Keratinocyte (primary cell): ENCODE measurements around the gene FAM162A. TPM values are rescaled to one million over a fixed set of nuclear protein-coding genes. Genes with fewer than 3 reads are reported as not detected.
"Not testable (repeated sequence)": the region's sequence is repeated elsewhere in the genome, so short reads cannot be mapped to it uniquely, and the experiment has no call there.

Experiments used
- DNase-seq: peaks from one replicate; pipeline ENCODE4 v3.0.0-alpha.2; 2011; ENCODE audit warnings: low read depth, missing footprints, low spot score
- FAIRE-seq: peaks from 2 replicates; lab custom pipeline; 2011; peaks lifted over from hg19 to GRCh38; lab: Jason Lieb, UNC
- H2AFZ ChIP-seq: 2 replicates; pipeline ENCODE4 v1.6.0; 2012; ENCODE audit warnings: low read length, control low read depth, inconsistent platforms; ENCODE audit not compliant: control insufficient read depth
- H3K27ac ChIP-seq: 2 replicates; pipeline ENCODE4 v1.5.1; 2011; ENCODE audit warnings: low read length; ENCODE audit not compliant: control insufficient read depth, insufficient read depth
- H3K27me3 ChIP-seq: 3 replicates; pipeline ENCODE4 v1.6.0; 2011; ENCODE audit warnings: low read length; ENCODE audit not compliant: control insufficient read depth, insufficient read depth; ENCODE audit errors: extremely low read depth
- H3K36me3 ChIP-seq, 2 experiments: 2 replicates in 1 of 2; 3 replicates in 1 of 2; pipeline ENCODE4 v1.5.1; 2011; ENCODE audit warnings: low read length in 2 of 2, mild to moderate bottlenecking in 1 of 2; ENCODE audit not compliant: control insufficient read depth in 2 of 2, insufficient read depth in 2 of 2; ENCODE audit errors: extremely low read depth in 1 of 2
- H3K4me1 ChIP-seq: 3 replicates; pipeline ENCODE4 v1.5.1; 2011; ENCODE audit warnings: low read length; ENCODE audit not compliant: control insufficient read depth, insufficient read depth; ENCODE audit errors: extremely low read depth
- H3K4me2 ChIP-seq: 3 replicates; pipeline ENCODE4 v1.6.0; 2011; ENCODE audit warnings: low read depth, low read length; ENCODE audit not compliant: control insufficient read depth, insufficient read depth; ENCODE audit errors: extremely low read depth
- H3K4me3 ChIP-seq, 3 experiments: fragments of 200-600 bp in 1 of 3; sonication (generic) in 1 of 3; 2 replicates in 2 of 3; 3 replicates in 1 of 3; pipeline ENCODE4 v1.5.1; 2011 to 2016; ENCODE audit warnings: low read length in 3 of 3, mild to moderate bottlenecking in 3 of 3, control low read depth in 2 of 3, inconsistent platforms in 1 of 3, low read depth in 1 of 3, mixed read lengths in 1 of 3, mixed run types in 1 of 3, moderate library complexity in 1 of 3; ENCODE audit not compliant: control insufficient read depth in 2 of 3, insufficient read depth in 2 of 3; ENCODE audit errors: extremely low read depth in 1 of 3
- H3K79me2 ChIP-seq: 2 replicates; pipeline ENCODE4 v1.6.0; 2012; ENCODE audit warnings: low read length; ENCODE audit not compliant: control insufficient read depth, insufficient read depth
- H3K9ac ChIP-seq: 3 replicates; pipeline ENCODE4 v1.6.0; 2011; ENCODE audit warnings: low read length; ENCODE audit not compliant: control insufficient read depth, insufficient read depth; ENCODE audit errors: extremely low read depth
- H3K9me1 ChIP-seq: 3 replicates; pipeline ENCODE4 v1.6.0; 2011; ENCODE audit warnings: low read length; ENCODE audit not compliant: control insufficient read depth, insufficient read depth; ENCODE audit errors: extremely low read depth
- H3K9me3 ChIP-seq: 2 replicates; pipeline ENCODE4 v1.5.1; 2012; ENCODE audit warnings: low read depth, low read length; ENCODE audit not compliant: control insufficient read depth
- H4K20me1 ChIP-seq: 3 replicates; pipeline ENCODE4 v1.6.0; 2011; ENCODE audit warnings: low read length; ENCODE audit not compliant: control insufficient read depth, insufficient read depth; ENCODE audit errors: extremely low read depth
- CTCF ChIP-seq, 3 experiments: IDR thresholded peaks in 1 of 3; conservative IDR thresholded peaks in 1 of 3; optimal IDR thresholded peaks in 1 of 3; 2 replicates in 2 of 3; 3 replicates in 1 of 3; pipeline versions ENCODE3 to v1.5.1; 2011; ENCODE audit warnings: low read length in 3 of 3, mild to moderate bottlenecking in 3 of 3, moderate library complexity in 2 of 3, control low read depth in 1 of 3, inconsistent platforms in 1 of 3; ENCODE audit not compliant: insufficient read depth in 2 of 3; ENCODE audit errors: extremely low read depth in 1 of 3
- EZH2 ChIP-seq: IDR thresholded peaks from one replicate; pipeline ENCODE4 v1.6.1; 2012; ENCODE audit warnings: inconsistent platforms, mild to moderate bottlenecking, low read length, moderate library complexity
- dilution Hi-C: fragments of 300-500 bp; cut with MboI; formaldehyde crosslinking; loops from one replicate; pipeline ENCODE4 v1.7.0; 2020; ENCODE audit warnings: low sequenced_read_pairs; ENCODE audit not compliant: extremely low pct_ligation_motif_present
- polyA plus RNA-seq, 5 experiments: library from polyadenylated mRNA; depleted of rRNA in 3 of 5; stranded (reverse) in 3 of 5; stranded (forward) in 1 of 5; unstranded in 1 of 5; fragments of >200 nt; gene quantifications; 1 replicate in 1 of 5; 2 replicates in 3 of 5; 3 replicates in 1 of 5; pipeline versions ENCODE4 v1.2.1 to v1.2.3, GENCODE V29; 2011 to 2012; ENCODE audit warnings: missing spikeins in 2 of 5, low read depth in 1 of 5, low replicate concordance in 1 of 5

Gene FAM162A
- polyA plus RNA-seq, 1 donor (not counting 4 experiments of a cell fraction or from before 2014, with no cell fraction given), result 124 TPM

DNA sequence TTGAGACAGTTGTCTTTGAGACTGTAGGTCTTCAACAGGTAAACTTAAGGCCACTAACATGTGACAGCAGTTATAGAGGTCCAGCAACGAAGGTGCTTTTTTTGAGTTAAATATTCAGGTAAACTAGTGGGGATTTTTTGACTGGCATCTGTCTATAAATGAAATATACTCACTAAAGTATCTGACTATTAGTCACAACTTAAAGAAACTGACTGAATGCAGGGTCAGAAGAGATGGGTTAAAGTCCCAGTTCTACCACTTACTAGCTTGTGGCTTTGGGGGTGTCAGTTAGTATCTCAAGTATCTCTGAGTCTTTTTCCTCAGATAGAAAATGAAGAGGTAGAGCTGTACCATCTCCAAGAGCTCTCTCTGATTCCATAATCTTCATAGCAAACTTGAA lies 18.9 kb upstream of the FAM162A start:
- Histone ChIP-seq H3K79me2 (no peaks in the 10 kb centered on the region), H3K27me3 (no peaks in the 10 kb centered on the region), H3K27ac (no peak overlapping the region), H3K9me1 (no peaks in the 10 kb centered on the region), H3K36me3 (peaks cover 9 to 25% of the 10 kb centered on the region in 2 experiments), H3K4me3 (no peak overlapping the region), H3K9me3 (no peaks in the 10 kb centered on the region), H3K4me2 (no peak overlapping the region), H3K9ac (no peak overlapping the region), H3K4me1 (no peaks in the 10 kb centered on the region), H4K20me1 (no peaks in the 10 kb centered on the region), H2AFZ (no peak overlapping the region)
- DNase-seq, result no peak
- no peak for TF ChIP-seq CTCF (optimal IDR thresholded peaks at IDR 0.05 in 1 of 3, IDR thresholded peaks at IDR 0.05 in 1 of 3, conservative IDR thresholded peaks at IDR 0.05 in 1 of 3; ENCODE audit: extremely low read depth in 1 of 3, insufficient read depth in 2 of 3, low read length in 3 of 3)
- dilution Hi-C loops, result no loop called here
- FAIRE-seq, result no peak

GRCh38 chr3:122365582-122366378 lies 18.2 kb upstream of the FAM162A start:
- H2AFZ ChIP-seq, H3K9me3 ChIP-seq, H3K4me2 ChIP-seq, H4K20me1 ChIP-seq, H3K9me1 ChIP-seq, H3K4me3 ChIP-seq, H3K79me2 ChIP-seq, H3K27me3 ChIP-seq, H3K9ac ChIP-seq, dilution Hi-C loops, H3K27ac ChIP-seq, DNase-seq, H3K4me1 ChIP-seq: not testable (repeated sequence)
- peak; percentile 61 for FAIRE-seq
- H3K36me3 ChIP-seq, result peaks cover 9 to 25% of the 10 kb centered on the region in 2 experiments

- peak; percentile 46 for FAIRE-seq
- H3K27ac ChIP-seq, result no peak overlapping the region
Measured at GRCh38 chr3:122366379-122366749, 17.6 kb upstream of the FAM162A start.

More at GRCh38 chr3:122366379-122366749, 17.6 kb upstream of the FAM162A start:
- H3K36me3 ChIP-seq, result peaks cover 13 to 22% of the 10 kb centered on the region in 2 experiments
- TF ChIP-seq EZH2 (no peak), CTCF (optimal IDR thresholded peaks at IDR 0.05 in 1 of 3, IDR thresholded peaks at IDR 0.05 in 1 of 3, conservative IDR thresholded peaks at IDR 0.05 in 1 of 3; ENCODE audit: extremely low read depth in 1 of 3, insufficient read depth in 2 of 3, low read length in 3 of 3) (no peak)
- no peaks in the 10 kb centered on the region for H4K20me1 ChIP-seq
- no peaks in the 10 kb centered on the region for H3K4me1 ChIP-seq
- H3K9me3 ChIP-seq, result no peaks in the 10 kb centered on the region
- H3K27me3 ChIP-seq, result no peaks in the 10 kb centered on the region
- H3K4me2 ChIP-seq, result no peak overlapping the region
- dilution Hi-C loops, result no loop called here
- H3K4me3 ChIP-seq, result no peak overlapping the region
- H3K9me1 ChIP-seq, result no peaks in the 10 kb centered on the region
- no peaks in the 10 kb centered on the region for H3K79me2 ChIP-seq
- no peak overlapping the region for H2AFZ ChIP-seq
- no peak overlapping the region for H3K9ac ChIP-seq
- no peak for DNase-seq
